ENCODE data around the gene CTNNA1.

Gene CTNNA1

DNA sequence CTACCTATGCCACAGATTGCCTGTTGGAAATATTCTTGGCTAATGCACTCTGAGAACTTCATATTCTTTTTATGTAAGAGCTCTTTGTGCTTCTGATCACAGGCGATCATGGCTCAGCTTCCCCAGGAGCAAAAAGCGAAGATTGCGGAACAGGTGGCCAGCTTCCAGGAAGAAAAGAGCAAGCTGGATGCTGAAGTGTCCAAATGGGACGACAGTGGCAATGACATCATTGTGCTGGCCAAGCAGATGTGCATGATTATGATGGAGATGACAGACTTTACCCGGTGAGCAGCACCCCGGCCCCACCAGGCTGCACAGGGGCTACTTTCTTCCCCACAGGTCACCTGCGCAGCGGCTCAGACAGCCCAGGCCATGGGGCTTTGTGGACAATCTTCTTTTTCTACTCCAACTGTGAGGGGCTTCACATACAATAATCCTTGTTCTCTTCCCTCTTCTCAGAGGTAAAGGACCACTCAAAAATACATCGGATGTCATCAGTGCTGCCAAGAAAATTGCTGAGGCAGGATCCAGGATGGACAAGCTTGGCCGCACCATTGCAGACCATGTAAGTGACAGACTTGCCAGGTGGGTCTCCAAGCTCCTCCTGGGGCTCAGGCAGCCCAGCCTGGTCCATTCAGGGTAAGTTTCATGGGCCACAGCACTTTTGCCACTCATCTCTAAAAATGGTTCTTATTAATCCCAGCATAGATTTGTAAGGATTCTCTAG is 177.3 kb downstream of the CTNNA1 start:
- no peak for DNase-seq (ENCODE audit: low read depth)

DNA sequence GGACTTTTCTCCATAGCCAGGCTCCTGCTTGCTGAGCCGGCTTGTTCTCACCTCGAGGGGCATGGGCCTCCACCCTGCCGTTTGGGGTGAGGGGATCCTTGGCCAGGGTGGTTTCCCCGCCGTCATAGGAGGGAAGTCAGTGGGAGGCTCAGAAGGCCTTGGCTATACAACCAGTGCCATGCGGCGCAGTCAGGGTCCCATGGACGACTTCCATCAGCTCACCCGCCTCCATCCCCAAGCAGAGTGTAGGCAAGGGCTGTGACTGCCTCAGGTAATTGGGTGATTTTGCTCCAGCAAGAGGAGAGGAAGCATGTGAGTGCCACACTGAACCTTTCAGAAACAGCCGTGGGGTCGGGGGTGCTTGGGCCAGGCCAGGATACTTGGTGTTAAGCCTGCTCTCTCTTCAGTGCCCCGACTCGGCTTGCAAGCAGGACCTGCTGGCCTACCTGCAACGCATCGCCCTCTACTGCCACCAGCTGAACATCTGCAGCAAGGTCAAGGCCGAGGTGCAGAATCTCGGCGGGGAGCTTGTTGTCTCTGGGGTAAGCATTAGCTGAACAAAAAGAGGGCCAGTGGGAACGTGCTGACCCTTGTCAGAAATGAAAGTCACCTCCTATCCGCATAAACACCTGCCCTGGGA is 179.1 kb downstream of the CTNNA1 start:
- DNase-seq (ENCODE audit: low read depth), result no peak

DNA sequence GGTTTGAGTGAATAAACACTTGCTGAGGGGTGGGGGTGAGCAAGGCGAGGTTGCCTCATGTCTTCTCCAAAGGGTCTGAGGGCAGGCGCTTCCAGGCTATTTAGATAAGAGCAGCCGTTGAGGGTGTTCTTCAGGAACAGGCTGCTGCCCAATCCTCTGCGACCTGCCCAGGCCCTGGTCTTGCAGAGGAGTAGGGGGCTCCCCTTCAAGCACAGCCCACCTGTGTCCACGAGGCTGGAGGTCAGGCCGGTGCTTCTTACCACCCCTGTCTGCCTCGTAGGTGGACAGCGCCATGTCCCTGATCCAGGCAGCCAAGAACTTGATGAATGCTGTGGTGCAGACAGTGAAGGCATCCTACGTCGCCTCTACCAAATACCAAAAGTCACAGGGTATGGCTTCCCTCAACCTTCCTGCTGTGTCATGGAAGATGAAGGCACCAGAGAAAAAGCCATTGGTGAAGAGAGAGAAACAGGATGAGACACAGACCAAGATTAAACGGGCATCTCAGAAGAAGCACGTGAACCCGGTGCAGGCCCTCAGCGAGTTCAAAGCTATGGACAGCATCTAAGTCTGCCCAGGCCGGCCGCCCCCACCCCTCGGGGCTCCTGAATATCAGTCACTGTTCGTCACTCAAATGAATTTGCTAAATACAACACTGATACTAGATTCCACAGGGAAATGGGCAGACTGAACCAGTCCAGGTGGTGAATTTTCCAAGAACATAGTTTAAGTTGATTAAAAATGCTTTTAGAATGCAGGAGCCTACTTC is 180.5 kb downstream of the CTNNA1 start:
- DNase-seq (ENCODE audit: low read depth), result no peak

DNA sequence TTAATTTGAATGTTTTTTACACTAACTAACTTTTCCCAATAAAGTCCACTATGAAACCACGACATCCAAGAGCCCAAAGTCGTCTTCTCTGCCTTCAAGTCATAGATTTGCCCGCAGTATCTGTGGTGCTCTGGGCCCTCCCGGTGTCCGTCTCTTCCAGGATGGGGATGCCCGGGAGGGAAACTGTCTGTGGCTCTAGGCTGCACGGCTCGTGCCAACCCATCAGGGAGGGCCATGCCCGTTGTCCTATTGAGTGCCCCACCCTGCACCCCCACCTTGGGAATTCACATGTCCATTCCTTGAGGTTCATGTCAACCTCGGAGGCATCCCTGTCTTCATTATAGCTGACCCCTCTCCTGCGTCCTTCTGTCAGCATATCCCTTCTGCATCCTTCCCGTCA is 181.7 kb downstream of the CTNNA1 start:
- DNase-seq (ENCODE audit: low read depth), result no peak

DNA sequence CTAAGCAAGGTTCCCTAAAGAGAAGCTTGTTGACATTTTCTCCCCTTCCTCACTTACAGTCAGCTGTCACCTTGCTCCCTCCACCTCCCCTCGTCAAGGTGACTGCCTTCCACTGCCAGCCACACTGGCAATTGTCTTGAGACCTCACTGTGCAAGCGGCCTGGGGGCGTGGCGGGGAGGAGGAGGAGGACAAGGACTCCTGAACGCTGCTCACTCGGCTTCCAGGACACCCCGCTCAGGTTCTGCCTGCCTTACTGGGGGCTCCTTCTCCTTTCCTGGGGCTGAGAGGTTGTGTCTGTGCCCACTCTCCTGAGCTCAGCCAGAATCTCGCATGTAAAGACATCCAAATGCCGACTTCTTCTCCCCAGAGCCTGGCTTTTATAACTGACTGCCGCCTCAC is 182.2 kb downstream of the CTNNA1 start:
- no peak for DNase-seq (ENCODE audit: low read depth)

DNA sequence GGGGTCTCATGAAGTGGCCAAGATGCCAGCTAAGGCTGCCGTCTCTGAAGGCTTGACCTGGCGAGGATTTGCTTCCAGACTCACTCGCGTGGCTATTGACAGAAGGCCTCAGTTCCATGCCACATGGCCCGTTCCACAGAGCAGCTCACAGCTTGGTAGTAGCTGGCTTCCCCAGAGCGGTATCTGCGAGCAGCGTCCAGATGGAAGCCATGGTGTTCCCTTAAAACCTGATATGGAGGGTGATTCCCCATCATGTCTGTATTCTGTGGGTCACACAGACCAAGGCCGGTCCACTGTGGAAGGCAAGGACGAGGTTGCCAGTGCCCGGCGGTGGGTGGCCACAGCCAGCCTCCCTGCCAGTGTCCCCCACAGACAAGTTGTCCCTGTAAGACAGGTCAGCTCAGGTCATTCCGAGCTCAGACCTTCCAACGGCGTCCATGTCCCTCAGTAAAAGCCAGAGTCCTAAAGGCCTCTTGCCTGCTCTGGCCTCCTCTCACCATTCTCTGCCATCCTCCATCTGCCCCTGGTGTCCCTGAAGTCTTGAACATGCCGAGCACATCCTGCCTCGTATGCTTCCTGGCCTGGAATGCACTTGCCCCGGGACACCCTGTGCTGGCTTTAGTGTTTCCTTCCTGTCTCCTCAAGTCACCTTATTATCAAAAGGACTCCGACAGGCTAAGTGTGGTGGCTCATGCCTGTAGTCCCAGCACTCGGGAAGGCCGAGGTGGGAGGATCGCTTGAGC is 183.2 kb downstream of the CTNNA1 start:
- no peak for DNase-seq (ENCODE audit: low read depth)

DNA sequence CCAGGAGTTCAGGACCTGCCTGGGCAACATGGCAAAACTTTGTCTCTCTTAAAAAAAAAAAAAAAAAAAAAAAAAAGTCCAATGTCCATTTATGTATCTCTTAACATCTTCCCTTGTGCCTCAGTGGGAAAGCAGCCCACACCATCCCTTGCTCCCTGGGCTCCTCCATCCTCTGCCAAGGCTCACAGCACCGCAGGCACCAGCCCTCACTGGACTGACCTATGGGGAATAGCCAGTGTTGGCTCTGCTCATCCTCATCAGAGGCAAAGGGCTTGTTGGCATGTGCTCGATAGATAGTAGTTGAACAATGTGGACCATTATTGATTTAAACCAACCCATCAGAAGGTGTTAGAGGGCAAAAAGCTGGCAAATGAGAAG is 183.7 kb downstream of the CTNNA1 start:
- DNase-seq (ENCODE audit: low read depth), result no peak

DNA sequence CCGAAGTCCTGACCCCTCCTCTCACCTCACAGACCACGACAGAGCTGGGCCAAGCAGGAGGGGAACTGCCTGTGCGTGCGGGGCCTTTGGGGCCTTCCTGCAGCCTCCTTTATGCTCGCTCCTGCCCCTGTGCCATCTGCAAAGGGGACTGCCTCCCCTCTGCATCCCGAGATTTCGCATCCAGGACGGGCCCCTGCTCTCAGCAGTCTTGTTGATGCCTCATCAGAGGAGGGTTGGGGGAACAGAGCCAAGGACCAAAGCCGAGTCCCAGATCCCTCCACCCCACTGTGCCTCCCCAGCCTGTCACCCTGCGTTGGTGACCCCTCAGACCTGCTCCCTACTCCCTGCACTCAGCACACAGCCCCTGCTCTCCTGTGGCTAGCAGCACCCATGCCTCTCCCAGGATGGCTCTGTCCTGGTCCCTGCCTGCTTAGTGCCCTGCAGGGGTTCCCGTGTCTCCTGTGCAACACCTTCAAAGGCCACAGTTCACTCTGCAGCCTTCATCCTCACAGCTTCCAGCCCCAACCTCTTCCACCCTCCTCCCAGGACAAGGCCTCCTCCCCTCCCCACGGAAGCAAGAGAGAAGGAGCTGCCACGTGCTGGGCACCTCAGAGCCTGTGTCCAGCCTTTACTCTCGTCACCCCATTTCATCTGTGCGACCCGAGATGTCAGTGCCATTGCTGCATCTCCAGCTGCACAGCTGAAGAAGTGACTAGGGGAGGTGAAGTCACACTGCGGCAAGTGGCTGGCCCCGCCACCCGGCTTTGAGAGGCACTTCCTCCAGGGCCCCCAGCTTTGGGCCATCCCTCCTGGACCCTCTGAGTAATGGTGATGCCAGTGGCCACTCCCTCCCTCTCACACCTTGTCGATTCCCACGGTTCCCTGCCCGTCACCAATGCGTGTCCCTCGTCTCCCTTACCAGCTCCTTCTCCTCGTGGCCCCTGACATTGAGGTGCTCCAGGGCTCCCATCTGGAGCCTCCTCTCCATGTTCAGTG is 184.5 kb downstream of the CTNNA1 start:
- DNase-seq (ENCODE audit: low read depth), result no peak

DNA sequence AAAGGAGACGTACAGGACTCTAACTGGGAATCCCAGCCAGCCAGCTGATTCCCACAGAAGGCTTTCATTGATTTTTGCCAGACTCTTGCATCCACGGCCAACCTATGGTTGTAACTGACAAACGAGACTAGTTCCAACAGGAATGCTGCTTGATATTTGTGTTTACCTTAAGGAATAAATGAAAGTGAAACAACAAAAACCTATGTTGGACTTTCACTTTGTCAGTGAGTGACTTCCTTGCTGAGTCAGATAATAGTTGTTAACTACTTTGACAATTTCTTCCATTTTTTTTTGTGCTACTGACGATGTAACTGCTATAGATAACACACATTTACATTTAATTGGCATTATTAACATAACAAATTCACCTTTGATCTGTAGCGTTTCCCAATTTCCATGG is 185.3 kb downstream of the CTNNA1 start:
- no peak for DNase-seq (ENCODE audit: low read depth)

DNA sequence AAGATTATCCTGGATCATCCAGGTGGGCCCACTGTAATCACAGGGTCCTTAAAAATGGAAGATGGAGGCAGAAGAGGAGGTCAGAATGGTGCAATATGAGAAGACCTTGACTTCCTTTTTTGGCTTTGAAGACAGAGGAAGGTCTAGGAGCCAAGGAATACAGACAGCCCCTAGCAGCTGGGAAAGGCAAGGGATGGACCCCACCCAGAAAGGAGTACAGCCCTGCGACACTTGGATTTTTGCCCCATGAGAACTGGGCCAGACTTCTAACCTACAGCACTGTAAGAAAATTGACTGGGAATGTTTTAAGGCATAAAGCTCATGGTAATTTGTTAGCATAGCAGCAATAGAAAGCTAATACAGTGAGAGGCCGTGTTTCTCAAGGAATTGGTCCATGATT is 188.8 kb downstream of the CTNNA1 start:
- no peak for DNase-seq (ENCODE audit: low read depth)

DNA sequence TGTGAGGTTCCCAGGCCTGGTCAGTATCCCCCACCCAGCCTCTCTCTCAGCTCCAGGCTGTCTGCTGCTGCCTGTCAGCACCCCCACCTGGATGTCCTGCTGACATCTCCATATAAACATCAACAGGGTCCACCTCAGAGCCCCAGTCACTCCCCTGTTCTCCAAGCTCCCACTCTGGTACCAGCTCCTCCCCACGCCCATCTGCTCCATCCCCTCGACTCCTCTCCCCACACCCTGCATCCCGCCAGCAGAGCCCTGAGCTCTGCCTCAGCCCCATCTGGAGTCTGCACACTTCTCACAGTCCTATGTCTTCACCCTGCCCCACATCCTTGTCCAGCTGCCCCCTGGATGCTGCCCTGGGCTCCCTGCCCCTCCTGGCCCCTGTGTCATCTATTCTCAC is 189.6 kb downstream of the CTNNA1 start:
- DNase-seq (ENCODE audit: low read depth), result no peak

DNA sequence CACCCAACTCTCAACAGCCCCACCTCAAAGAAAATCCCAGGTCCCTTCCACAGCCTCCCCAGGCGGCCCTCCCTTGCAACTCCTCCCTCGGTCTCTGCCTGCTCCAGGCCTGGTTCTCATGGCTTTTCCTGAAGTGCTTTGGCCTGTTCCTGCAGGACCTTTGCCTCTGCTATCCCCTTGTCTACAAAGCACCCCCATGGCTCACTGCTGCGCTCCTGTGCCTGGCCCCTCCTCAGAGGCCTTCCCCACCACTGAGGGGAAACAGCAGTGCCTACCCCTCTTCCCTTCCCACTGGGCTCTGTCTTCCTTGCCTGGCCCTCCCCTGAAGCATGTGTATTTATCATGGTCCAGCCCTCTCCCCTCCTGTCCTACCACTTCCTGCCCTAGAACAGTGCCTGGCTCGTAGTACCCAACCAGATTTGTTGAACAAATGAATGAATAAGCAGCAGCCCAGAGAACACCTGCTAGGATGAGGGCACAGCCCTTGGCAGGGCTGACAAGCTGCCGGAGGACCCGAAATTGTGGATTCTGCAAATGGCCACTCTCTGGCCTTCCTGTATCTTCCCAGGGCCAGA is 190.5 kb downstream of the CTNNA1 start:
- no peak for DNase-seq (ENCODE audit: low read depth)

DNA sequence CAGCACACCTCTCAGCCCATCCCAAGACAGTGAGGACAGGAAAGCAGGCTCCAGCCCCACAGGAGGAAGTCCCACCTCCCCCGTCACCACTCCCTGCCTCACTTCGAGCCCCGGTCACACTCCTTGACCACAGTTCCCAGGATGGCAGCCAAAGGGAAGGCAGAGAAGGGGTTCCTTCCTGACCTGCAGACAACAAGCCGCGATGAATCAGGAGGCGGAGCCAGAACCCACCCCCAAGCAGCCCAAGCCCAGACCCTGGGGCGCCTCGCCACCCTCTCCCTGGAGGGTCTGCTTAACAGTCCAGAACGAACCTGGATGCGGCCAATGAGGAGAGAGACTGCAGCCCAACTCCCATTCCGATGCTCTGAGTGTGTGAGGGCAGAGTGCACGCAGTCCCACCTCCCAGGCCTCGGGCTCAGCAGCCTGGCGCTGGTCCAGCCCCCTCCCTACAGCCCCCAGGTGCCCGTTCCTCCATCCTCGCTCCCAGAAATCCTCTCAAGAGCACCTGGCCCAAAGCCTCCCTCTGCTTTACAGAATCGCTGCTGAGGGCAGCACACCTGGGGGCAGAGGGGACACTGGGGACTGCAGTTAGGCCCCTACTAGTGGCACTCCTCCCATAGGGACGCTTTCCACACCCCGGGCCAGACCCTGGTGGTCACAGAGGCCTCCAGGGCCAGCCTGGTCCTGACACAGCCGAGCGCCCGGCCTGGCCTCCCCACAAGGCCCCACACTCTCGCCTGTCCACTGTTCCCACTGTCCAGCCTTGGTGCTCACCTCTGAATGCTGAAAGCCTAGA is 191.5 kb downstream of the CTNNA1 start:
- DNase-seq (ENCODE audit: low read depth), result no peak

DNA sequence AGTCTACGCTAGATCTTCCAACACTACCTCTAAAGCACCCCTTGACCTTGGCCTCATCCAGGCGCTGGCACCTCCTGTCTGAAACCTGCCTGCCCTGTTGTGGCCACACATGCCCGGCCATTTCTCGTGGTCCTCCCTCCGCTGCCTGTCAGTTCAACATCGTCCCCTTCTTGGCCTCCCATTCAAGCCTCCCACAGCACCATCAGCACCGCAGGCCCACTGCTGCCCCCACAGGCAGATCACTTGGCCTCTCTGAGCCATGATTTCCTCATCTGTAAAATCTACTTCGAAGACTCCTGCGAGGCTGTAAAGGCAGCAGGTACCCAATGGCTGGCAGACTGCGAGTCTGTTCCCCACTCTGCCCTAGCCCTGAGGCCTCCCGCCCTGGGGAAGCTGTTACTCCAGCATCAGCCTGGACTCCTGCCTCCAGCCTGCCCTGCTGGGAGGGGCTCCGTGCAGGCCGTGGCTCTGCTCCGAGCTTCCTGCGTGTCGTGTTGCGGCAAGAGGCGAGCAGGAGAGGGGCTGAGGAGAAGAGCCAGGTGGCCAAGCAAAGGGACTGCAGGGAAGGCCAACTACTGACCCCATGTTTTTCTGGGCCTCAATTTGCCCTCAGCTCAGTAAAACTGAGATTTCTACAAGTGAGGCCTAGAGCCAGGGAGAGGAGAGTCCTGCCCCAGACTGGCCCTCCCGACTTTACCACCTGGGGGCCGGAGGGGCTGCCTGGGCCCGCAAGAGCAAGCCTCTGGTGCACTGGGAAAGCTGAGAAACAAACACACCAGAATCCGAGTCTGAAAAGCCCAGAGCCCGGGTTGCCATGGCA is 192.4 kb downstream of the CTNNA1 start:
- DNase-seq (ENCODE audit: low read depth), result no peak

DNA sequence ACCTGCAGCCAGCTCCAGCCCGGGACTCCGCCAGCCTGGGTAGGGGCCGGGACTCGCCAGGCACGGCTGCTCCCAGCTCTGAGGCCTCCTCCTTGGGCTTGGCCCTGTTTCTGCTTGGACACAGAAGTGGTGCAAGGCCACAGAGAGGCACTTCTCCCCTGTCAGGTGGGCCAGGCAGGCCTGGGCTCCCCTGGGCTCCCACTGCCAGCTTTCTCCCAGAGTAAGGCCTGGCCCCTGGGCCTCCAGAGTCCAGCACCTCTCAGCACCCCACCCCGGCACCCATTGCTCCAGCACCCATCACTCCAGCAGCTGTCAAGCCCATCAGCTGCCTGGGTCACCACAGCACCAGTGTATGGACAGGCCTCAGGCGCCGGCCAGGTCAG is 193.0 kb downstream of the CTNNA1 start:
- no peak for DNase-seq (ENCODE audit: low read depth)

DNA sequence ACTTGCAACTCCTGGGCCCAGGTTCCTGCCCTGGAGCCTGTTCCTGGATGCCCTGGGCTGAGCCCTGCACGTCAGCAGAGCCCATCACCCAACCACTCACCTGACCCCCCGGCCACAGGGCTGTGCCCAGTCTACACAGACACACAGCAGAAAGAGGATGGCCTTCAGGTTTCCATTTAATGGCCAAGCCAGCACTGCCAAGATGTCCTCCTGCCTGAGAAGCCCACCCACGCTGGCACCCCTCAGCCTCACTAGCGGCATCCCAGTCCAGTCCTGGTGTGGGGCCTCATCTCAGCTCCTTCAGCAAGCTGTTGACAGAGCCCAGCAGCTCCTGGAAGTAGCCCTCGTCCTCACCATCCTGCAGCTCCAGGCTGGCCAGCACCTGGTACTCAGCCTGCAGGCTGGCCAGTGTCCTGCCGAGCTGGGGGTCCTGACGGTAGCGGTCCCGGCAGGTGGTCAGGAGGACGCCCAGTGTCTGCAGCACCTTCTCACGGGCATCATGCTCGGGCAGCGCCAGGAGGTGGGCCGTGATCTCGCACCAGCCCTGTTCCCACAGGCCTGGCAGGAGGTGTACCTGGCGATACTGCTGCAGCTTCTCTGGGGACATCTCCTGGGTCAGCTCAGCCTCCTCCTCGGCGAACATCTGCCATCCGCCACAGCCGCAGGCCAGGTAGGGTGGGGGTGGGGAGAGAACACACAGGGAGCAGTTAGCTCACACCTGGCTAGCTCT is 193.8 kb downstream of the CTNNA1 start:
- DNase-seq (ENCODE audit: low read depth), result no peak

DNA sequence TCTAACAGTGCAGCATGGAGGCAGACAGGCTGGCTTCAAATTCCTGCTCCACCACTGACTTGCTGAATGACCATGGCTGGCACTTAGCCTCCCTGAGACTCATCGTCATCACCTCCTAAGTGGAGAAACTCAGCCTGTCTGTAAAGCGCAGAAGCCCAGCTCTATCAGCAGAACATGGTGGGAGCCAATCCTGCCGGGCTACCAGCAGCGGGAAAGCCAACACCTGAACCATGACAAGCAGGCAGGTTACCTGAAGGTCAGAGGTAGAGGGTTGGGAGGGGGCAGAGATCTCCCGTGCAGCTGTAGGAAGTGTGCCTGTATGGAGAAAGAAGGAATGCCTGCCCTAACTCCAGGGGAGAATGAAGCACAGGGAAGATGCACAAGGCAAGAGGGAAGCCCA is 194.6 kb downstream of the CTNNA1 start:
- DNase-seq (ENCODE audit: low read depth), result no peak

DNA sequence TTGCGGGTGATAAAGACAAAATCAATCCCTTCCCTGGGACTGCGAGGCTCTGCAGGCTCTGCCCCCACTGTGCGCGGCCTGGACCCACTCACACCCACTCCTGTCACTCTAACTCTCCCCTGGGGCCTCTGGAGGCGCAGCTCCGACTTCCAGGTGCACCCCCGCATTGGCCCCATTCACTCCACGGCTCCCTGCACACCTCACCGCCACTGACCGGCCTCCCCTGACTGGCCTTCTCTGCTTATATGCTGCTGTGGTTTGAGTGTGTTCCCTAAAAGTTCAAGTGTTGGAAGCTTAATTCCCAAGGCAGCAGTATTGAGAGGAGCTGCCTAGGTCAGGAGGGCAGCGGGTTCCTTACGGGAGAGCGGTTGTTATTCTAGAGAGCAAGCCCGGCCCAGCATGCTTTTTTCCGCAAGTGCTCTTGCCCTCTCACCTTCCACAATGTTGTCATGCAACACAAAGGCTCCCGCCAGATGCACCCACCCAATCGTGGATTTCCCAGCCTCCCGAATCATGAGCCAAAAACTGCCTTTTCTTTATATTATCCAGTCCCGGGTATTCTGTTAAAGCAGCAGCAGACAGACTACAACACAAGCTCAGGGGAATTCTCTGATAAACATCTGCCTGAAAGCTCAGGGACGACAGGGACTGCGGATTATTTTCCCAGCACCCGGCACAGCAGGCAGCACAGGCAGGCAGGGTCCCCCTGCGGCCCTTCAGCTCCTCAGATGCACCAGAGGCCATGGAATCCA is 195.4 kb downstream of the CTNNA1 start:
- no peak for DNase-seq (ENCODE audit: low read depth)
